Neural cell (in vitro differentiated cells): ENCODE results near the gene PTRH1.

Experiments
- CTCF ChIP-seq: fragments of 450-650 bp; IDR thresholded peaks from 2 replicates; pipeline ENCODE4 v1.5.1; 2014; ENCODE audit warnings: antibody characterized with exemption, mild to moderate bottlenecking, moderate library complexity; ENCODE audit not compliant: poor library complexity, severe bottlenecking
- EZH2 ChIP-seq: fragments of 200-600, 300-800 bp; shearing (Covaris generic), sonication (generic); IDR thresholded peaks from 2 replicates; pipeline ENCODE4 v1.6.1; 2014; ENCODE audit warnings: antibody characterized with exemption, low read length, borderline replicate concordance, mild to moderate bottlenecking; ENCODE audit not compliant: insufficient read depth, poor library complexity, severe bottlenecking
- MXI1 ChIP-seq: fragments of 450-650 bp; conservative IDR thresholded peaks from 2 replicates; pipeline ENCODE4 v1.6.1; 2014; ENCODE audit warnings: antibody characterized with exemption, mild to moderate bottlenecking; ENCODE audit not compliant: poor library complexity, severe bottlenecking
- POLR2AphosphoS5 ChIP-seq: IDR thresholded peaks from 2 replicates; pipeline ENCODE4 v1.6.1; 2012
- REST ChIP-seq: IDR thresholded peaks from 2 replicates; pipeline ENCODE4 v1.6.1; 2012; ENCODE audit warnings: borderline replicate concordance
- SMC3 ChIP-seq: fragments of 450-650 bp; conservative IDR thresholded peaks from 2 replicates; pipeline ENCODE4 v1.6.1; 2014; ENCODE audit warnings: antibody characterized with exemption, mild to moderate bottlenecking, moderate library complexity; ENCODE audit not compliant: poor library complexity

- TF ChIP-seq EZH2 (no peak), CTCF (no peak), POLR2AphosphoS5 (no peak), MXI1 (no peak), SMC3 (no peak), REST (no peak)
Measured at GRCh38 chr9:127729522-127730256, 14.2 kb upstream of the PTRH1 start.
